ENCODE data around the gene TDRD7.

The TDRD7 gene

DNA sequence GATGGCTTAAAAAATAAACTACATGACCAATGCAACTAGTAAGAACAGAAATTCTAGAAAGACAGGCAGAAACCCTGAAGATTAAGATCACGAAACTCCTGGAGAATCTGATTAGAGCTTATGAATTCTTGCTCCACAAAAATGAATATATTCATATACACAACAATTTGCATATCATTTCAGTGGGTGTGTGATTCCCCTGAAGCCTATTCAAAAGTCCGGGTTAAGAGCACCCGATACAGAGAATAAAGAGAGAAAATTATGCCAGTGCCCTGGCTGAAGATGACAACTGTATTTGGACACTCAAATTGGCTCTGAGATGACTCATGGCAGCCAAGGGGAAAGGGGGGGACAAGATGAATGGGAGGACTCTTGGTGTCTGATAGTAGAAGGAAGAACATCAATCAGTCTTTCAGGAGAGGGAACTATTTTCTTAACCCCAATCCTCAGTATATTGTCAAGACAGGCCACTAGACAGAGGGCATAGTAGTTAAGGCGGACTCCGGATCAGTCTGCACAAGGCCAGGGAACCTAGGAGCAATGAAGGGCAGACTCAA is 95.6 kb downstream of the TDRD7 start:
- DNase-seq, result no peak

DNA sequence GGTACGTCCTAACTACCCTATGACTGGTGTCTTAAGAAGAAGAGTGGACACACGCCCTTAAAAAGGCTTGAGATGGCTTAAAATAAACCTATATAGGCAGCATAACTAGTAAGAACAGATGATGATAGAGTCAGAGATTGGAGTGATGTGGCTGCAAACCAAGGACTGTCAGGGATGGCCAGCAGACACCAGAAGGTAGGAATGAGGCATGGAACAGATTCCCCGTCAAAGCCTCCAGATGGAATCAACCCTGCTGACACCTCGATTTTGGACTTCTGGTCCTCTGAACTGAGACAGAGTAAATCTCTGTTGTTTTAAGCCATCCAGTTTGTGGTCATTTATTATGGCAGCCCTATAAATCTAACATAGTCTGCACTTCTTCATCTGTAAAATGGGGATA is 97.0 kb downstream of the TDRD7 start:
- DNase-seq, result no peak

- DNase-seq, result no peak
Measured at GRCh38 chr9:97510797-97511654, 99.1 kb downstream of the TDRD7 start.

- DNase-seq, result no peak
Measured at GRCh38 chr9:97511655-97512427, 99.9 kb downstream of the TDRD7 start.

DNA sequence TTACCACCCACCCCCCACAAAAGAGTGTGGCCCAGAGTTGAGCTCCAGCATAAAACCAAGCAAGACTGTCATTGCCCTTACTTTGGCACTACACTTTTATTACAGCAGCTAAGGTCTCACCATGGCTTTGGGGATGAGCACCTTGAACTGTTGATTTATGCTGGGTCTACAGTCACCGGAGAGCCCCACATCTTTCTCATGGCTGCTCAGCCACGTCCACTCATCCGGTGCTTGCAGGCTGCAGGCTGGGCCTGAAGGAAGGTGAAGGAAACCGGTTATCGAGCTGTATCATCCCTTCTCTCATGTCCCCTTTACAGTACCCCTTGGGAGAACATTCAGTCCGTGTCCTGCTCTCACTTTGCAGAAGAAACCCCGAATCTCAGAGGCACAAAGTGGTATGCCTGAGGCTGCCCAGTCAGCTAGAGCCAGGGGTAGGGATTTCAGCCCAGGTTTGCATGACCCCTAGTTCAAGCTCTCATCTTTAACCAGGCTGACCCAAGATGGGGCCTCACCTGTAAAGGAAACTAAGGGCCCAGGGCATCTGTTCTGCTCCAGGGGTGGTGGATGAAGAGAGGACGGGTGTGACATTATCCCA is 101.2 kb downstream of the TDRD7 start:
- no peak for DNase-seq

GRCh38 chr9:97514531-97514930 is 102.6 kb downstream of the TDRD7 start:
- DNase-seq, result no peak

GRCh38 chr9:97515662-97516061 is 103.8 kb downstream of the TDRD7 start:
- no peak for DNase-seq

GRCh38 chr9:97516111-97516510 is 104.2 kb downstream of the TDRD7 start:
- DNase-seq, result no peak

GRCh38 chr9:97517331-97518089 is 105.6 kb downstream of the TDRD7 start:
- no peak for DNase-seq

DNA sequence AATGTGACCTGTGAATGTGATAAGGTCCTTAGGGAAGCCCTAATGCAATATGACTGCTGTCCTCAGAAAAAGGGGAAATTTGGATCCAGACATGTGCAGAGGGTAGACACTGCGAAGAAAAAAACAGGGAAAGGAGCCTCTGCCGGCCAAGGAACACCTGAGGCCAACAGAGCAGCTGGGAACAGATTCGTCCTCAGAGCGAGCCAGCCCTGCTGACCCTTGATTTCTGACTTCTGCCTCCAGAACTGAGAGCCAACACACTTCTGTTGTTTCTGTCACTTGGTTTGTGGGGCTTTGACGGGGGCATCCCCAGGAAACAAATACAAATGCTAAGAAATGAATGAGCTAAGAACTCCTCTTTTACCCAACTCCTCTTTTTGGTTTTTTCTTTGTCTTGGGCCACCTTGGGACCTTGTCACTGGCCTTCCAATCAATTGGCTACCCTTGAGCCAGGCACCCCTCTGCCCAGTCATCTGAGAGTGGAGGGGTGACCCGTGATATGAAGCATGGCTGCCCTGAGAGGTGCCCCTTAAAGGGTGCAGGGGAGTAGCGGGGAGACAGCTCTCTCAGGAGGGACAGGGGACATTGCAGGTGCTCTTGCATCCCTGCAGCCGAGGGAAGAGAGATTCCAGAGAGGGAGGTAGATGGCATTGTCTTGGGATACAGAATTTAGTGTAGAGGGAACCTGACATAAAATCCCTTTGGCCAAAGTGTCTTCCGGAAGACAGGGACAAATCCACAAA is 106.4 kb downstream of the TDRD7 start:
- no peak for DNase-seq

- DNase-seq, result no peak
Measured at GRCh38 chr9:97518909-97519307, 107.0 kb downstream of the TDRD7 start.

DNA sequence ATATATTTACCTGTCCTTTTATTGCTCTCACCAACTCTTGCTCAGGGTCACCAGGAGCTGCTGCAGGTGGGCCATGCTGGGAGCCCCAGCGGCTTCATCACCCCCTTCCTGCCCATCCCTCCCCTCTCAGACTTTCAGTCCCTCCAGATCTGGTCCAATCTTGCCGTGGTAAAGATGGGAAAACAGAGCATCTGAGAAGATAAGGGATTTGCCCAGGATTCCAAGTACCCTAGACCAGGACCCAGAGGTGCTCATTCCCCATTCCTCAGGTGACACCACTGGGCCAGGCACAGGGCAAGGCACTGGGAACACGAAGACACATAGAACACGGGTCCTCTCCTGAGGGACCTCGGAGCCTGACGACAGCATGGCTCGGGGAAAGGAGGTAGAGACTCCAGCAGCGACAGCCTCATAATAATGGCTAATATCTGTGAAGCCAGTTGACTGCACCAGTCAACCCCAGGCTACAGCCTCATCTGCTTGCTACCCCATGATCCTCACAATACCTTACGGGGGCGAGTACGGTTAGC is 107.6 kb downstream of the TDRD7 start:
- no peak for DNase-seq

DNA sequence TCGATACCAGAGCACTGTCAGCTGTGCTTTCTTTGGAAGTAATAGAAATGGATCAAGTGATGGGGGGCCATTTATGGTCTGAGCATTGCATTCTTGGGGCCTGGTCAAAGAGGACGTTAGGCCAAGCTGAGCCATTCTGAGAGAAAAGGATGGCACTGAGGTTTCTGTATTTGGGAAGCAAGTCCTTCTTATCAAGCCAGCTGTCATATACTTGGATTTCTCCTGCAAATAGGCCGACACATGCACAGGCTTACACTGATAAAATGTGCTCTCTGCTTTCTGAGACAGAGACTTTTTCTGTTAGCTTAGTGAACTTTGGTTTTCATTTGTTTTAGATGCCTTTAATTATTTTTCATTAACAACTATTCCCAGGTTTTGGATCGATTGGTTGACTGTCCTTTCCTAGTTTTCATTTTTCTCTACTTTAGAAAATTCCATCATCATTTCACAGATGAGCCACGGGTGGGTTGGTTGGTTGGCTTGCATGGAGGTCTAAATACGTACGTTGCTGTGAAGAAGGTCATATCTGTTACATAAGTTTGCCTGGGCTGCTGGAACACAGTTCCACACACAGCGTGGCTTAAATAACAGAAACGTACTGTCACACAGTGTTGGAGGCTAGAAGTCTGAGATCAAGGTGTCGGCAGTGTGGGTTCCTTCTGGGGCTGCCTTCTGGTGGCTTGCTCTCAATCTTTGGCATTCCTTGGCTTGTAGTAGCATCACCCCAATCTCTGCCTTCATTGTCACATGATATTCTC is 109.9 kb downstream of the TDRD7 start:
- DNase-seq, result no peak

DNA sequence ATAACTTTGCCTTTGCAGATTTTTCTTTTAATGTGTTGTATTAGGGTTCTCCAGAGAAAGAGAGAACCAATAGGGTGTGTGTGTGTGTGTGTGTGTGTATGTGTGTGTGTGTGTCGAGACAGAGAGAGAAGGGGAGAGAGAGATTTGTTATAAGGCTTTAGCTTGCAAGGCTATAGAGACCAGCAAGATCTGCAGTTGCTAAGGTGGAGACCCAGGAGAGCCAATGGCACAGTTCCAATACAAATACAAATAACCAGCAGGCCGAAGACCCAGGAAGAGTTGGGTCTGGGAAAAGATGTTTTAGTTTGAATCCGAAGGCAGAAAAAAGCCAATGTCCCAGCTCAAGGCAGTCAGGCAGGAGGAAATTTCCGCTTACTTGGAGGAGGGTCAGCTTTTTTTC is 112.5 kb downstream of the TDRD7 start:
- no peak for DNase-seq

DNA sequence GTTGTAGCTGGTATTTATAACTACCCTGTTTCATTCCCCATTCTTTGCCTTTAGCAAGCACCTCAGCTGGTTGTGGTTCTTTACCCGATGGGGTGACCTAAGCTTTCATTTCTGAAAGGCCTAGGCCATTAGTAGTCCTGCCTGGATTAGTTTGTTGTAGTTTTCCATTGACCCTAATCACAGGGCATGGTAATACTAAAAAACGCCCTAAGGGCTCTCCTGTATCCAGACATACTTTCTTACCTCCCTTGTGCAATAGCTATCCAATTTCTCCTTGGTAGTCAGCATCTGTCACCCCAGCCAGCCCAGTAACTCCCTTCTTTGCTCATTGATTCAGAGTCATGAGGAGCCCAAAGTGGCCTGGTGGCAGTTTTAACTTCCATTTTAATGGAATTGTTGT is 113.6 kb downstream of the TDRD7 start:
- DNase-seq, result no peak

- DNase-seq, result no peak
Measured at GRCh38 chr9:97526895-97527575, 115.1 kb downstream of the TDRD7 start.

- no peak for DNase-seq
Measured at GRCh38 chr9:97527626-97528528, 116.0 kb downstream of the TDRD7 start.

DNA sequence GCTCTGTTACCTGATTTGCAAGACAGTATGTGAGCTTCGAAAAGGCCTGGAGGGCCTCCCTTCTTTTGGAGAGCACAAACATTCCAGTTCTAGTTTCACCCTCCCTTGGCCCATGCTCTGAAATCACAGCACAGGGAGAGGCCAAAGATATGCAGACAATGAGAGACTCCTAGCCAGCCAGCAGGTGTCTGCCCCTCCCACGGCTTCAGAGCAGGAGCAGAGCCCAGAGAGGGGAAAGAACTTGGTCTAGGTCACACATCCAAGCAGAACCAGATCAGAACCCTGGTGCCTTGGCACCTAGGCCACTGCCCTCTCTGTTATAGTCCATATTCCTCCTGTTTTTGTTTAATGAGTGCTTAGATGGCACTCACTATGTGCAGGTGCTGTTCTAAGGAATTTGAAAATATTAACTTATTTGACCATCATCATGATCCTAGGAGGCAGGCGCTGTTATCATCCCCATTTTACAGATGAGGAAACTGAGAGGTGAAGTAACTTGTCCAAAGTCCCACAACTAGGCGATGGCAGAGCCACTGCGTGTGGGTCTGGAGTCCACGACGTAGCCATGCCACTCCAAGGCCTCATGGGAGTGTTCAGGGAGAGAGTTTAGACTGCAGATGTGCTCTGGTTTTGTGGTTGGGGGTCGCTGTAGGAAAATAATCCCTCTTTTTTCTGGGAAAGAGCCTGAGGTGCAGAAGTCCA is 116.8 kb downstream of the TDRD7 start:
- DNase-seq, result no peak
